HFF-Myc (cell line): Measurements from ENCODE around the gene ISCA2.
"Not testable (repeated sequence)": the region's sequence is repeated elsewhere in the genome, so short reads cannot be mapped to it uniquely, and the experiment has no call there.

ENCODE experiments used
- DNase-seq: peaks from one replicate; pipeline ENCODE4 v3.0.0-alpha.2; 2011; ENCODE audit warnings: low read depth; ENCODE audit errors: extremely low read depth
- H3K4me3 ChIP-seq: replicated peaks from 2 replicates; pipeline ENCODE4 v1.5.1; 2011; ENCODE audit warnings: low read depth, mild to moderate bottlenecking, control low read depth, low read length
- TF ChIP-seq, protein P1 (sequence below): IDR thresholded peaks from 2 replicates; pipeline ENCODE4 v1.5.1; 2012; ENCODE audit warnings: mild to moderate bottlenecking, low read depth, low read length, control low read depth; ENCODE audit errors: missing control alignments

ISCA2 gene, protein sequence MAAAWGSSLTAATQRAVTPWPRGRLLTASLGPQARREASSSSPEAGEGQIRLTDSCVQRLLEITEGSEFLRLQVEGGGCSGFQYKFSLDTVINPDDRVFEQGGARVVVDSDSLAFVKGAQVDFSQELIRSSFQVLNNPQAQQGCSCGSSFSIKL

DNA sequence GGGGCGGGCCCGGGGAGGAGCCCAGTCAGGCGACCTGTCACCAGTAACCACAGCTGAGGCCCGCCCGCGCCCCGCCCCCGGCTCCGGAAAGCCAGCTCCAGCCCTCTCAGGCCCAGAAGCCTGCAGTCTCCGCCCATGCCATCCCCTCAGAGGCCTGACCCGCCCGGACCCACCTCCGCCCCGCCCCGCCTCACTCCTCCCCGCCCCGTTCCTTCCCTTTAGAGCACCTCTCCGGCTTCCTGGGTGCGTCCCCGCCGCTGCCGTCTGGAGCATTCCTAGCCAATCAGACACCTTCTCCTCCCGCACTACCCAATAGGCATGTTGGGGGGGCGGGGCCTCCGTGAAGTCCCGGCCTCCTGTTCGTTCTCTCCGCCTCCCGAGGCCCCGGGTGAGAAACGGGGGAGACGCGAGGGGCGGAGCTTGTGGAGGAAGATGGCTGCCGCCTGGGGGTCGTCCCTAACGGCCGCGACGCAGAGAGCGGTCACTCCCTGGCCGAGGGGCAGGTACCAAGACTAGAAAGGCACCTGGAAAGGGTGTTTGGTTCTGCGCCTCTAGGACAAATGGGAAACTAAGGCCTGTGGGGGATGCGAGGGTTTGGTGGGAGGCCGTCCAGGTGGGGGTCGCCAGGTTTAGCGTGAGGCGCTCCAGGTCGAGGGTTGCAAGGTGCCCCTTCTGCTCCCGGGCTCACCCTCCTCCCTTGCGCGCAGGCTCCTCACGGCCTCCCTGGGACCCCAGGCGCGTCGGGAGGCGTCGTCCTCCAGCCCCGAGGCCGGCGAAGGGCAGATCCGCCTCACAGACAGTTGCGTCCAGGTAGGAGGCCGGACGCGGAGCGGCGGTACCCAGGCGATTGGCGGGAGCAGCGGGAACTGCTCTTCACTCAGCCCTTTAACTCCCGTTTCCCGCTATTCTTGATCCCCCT is at the start of gene ISCA2:
ISCA2 (plus strand) TSS at position 423 of the 919 bp plus-strand sequence; CDS start at position 433, 10 bp downstream.
- TF ChIP-seq, protein P1, sequence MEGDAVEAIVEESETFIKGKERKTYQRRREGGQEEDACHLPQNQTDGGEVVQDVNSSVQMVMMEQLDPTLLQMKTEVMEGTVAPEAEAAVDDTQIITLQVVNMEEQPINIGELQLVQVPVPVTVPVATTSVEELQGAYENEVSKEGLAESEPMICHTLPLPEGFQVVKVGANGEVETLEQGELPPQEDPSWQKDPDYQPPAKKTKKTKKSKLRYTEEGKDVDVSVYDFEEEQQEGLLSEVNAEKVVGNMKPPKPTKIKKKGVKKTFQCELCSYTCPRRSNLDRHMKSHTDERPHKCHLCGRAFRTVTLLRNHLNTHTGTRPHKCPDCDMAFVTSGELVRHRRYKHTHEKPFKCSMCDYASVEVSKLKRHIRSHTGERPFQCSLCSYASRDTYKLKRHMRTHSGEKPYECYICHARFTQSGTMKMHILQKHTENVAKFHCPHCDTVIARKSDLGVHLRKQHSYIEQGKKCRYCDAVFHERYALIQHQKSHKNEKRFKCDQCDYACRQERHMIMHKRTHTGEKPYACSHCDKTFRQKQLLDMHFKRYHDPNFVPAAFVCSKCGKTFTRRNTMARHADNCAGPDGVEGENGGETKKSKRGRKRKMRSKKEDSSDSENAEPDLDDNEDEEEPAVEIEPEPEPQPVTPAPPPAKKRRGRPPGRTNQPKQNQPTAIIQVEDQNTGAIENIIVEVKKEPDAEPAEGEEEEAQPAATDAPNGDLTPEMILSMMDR = no peak
- peak; percentile 92 for DNase-seq
- peak within 1 kb of the TSS; percentile 89 for H3K4me3 ChIP-seq

DNA sequence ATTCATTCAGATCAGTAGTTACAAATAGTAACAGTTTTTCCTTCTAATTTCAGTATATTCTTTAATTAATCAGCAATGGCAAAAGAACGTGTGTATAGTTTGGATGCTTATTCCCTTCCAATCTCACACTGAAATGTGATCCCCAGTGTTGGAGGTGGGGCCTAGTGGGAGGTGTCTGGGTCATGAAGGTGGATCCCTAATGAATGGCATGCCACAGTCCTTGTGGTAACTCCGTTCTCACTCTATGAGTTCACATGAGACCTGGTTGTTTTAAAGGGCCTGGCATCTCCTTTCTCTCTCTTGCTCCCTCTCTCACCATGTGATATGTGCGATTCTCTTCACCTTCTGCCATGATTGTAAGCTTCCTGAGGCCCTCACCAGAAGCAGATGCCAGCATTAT is 48.7 kb upstream of the ISCA2 start:
- H3K4me3 ChIP-seq = no peak overlapping the region
- no peak for DNase-seq
- TF ChIP-seq, protein P1 = no peak

DNA sequence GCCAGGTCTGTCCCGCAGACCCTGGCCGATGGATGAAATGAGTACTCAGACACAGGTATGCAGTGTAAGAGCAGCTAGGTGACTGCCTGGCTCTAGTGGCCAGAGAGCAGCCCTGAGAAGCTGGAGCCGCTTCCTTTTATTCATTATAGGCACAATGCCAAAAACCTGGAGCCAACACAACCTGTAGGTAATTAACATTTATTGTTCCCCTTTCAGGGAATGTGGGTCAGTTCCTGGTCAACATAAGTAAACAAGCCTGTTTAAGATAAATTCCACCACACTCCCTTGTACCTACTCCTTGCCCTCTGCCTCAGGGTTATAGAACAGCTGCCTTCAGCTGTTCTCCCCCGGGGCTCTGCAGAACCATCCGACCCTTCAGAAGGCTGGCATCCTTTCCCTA is 39.2 kb upstream of the ISCA2 start:
- DNase-seq, H3K4me3 ChIP-seq: not testable (repeated sequence)

DNA sequence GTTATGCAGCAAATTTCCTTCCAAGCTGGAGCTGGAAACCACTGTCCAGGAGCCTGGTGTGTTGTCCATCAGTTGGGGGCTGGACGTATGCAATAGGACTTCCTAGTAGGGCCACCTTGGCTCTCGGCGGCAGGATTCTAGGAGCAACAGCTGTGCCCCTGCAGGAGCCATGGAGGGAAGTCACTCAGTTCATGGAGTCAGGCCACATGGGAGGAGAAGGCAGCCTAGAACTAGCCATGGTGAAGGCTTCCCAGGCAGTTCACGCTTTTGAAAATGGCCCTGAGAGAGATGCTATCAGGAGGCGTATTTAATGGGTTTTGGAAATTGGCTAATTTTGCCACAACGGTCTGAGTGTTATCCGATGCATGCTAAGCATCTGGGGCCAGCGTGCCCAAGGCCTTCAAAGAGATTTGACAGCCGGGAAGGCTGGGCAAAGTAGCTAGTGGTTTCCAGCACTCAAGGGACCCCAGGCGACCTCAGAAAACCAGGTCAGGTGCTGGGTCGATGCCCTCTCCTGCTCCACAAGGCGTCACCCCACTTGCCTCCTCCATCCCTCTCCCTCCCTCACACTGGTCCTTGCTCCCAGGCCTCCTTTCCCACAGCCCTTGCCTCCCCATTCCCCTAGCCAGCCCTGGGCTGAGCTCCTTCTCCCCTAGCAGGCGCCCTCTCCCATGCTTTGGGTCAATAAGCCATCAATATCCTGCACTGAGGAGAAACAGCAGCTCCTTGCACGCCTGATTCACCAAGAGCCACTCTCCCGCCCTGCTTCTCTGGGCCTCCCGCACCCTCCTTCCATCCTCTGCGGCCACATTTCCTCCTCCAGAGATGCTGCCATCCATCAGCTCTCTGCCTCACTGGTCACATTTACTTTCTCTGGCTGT is 36.6 kb upstream of the ISCA2 start:
- TF ChIP-seq, protein P1 = no peak
- no peak for DNase-seq
- no peak overlapping the region for H3K4me3 ChIP-seq

DNA sequence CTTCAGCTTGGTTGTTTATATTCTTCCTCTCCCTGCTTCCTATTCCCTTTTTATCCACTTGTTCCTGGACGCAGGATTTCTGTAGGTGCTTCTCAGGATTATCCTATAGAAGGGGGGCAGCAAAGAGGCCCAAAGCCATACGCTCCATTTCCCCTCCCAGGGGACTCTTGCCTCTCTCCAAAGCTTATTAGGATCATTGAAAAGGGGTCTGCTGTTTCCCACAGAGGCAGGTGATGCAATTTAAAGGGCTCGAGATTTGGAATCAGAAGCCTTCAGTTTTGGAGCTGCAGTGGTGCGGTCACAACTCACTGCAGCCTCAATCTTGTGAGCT is 36.0 kb upstream of the ISCA2 start:
- TF ChIP-seq, protein P1 = no peak
- H3K4me3 ChIP-seq = no peak overlapping the region
- no peak for DNase-seq

DNA sequence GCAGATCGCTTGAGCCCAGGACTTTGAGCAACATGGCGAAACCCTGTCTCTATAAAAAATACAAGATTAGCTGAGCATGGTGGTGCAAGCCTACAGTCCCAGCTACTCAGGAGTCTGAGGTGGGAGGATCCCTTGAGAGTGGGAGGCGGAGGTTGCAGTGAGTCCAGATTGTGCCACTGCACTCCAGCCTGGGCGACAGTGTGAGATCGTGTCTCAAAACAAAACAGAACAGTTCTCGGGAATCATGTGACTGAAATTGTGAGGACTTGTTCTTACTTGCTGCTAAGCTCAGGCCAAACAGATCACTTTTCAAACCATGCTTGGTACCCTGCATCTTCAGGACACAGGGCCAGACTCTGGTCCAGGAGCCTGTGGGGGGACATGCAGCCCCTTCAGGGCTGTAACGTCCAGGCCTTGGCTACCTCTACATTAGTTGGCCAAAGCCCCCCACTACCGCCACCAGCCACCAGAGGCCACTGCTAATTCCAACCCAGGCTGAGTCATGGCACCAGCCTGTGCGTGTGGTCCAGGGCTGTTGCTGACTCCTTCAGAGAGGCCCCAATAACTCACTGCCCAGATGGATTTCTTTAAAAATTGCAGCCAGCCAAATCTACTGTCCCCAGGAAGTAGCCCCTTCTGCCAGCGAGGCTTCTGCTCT is 34.1 kb upstream of the ISCA2 start:
- no peak overlapping the region for H3K4me3 ChIP-seq
- TF ChIP-seq, protein P1 = peak; percentile 84
- peak; percentile 42 for DNase-seq
